Panc1 (cell line): ENCODE data around the gene ROBO2. TPM values are rescaled to one million over a fixed set of nuclear protein-coding genes. Genes with fewer than 3 reads are reported as not detected.

Experiments
- ATAC-seq: fragments of 200-7000 bp; cut with Tn5 transposase; 2 replicates; pipeline ENCODE4 v1.9.1; 2020; ENCODE audit warnings: mild to moderate bottlenecking, moderate library complexity
- BruUV-seq: library from RNA; stranded (reverse); fragments of 400-500 nt; replicated peaks from 2 replicates; lab custom pipeline; 2021; lab: Mats Ljungman, UMichigan
- CTCF ChIA-PET: fragments of 300-600 bp; sonication (Branson Sonifier 250); formaldehyde crosslinking; loops from one replicate; lab custom pipeline; 2022; ENCODE audit warnings: antibody characterized with exemption; lab: Charles Lee
- POLR2A ChIA-PET: fragments of 300-600 bp; sonication (Branson Sonifier 250); formaldehyde crosslinking; loops from one replicate; lab custom pipeline; 2022; ENCODE audit warnings: antibody characterized with exemption; lab: Charles Lee
- DNase-seq: peaks from one replicate; pipeline ENCODE4 v3.0.0-alpha.2; 2010; ENCODE audit warnings: low read depth, low spot score
- H3K27ac ChIP-seq: 2 replicates; pipeline ENCODE4 v1.5.1; 2011; ENCODE audit warnings: mild to moderate bottlenecking, low read length, inconsistent platforms
- H3K27me3 ChIP-seq: fragments of 200-500 bp; sonication (Bioruptor generic); 2 replicates; pipeline ENCODE4 v1.6.0; 2014; ENCODE audit warnings: low read length, inconsistent platforms; ENCODE audit not compliant: control insufficient read depth, insufficient read depth
- H3K36me3 ChIP-seq: fragments of 200-500 bp; sonication (Bioruptor generic); 2 replicates; pipeline ENCODE4 v1.5.1; 2014; ENCODE audit warnings: inconsistent platforms, mild to moderate bottlenecking, low read length, moderate library complexity; ENCODE audit not compliant: control insufficient read depth, insufficient read depth
- H3K4me1 ChIP-seq: 2 replicates; pipeline ENCODE4 v1.5.1; 2011; ENCODE audit warnings: inconsistent platforms, mild to moderate bottlenecking, low read length, moderate library complexity; ENCODE audit not compliant: control insufficient read depth, insufficient read depth
- H3K4me3 ChIP-seq, 2 experiments: 2 replicates each; pipeline ENCODE4 v1.5.1; 2011 to 2012; ENCODE audit warnings: low read depth in 2 of 2, low read length in 2 of 2, mild to moderate bottlenecking in 2 of 2, inconsistent platforms in 1 of 2, moderate library complexity in 1 of 2
- H3K9me3 ChIP-seq: fragments of 200-500 bp; sonication (Bioruptor generic); 2 replicates; pipeline ENCODE4 v1.5.1; 2014; ENCODE audit warnings: low read depth, mild to moderate bottlenecking, inconsistent platforms, low read length, moderate library complexity; ENCODE audit not compliant: control insufficient read depth, insufficient read depth
- POLR2AphosphoS5 ChIP-seq: IDR thresholded peaks from 2 replicates; pipeline ENCODE4 v1.6.1; 2012; ENCODE audit warnings: mild to moderate bottlenecking, low read depth, low read length, moderate library complexity
- SIN3A ChIP-seq: IDR thresholded peaks from 2 replicates; pipeline ENCODE4 v1.6.1; 2012; ENCODE audit warnings: low read depth, mild to moderate bottlenecking, low read length, moderate library complexity, borderline replicate concordance; ENCODE audit not compliant: insufficient read depth
- TCF7L2 ChIP-seq: IDR thresholded peaks from 2 replicates; pipeline ENCODE4 v1.6.1; 2011; ENCODE audit warnings: mild to moderate bottlenecking, low read depth, low read length, inconsistent platforms
- in situ Hi-C: cut with HindIII; loops from 2 replicates; pipeline ENCODE4 v1.10.0; 2016; ENCODE audit warnings: low sequenced_read_pairs, low pct_unique_long_range_greater_than_20kb
- intact Hi-C: fragments of 100-400 bp; cut with micrococcal nuclease; formaldehyde crosslinking; loops from one replicate; pipeline ENCODE4 v1.10.0; 2022; ENCODE audit not compliant: unreplicated experiment
- total RNA-seq: library from RNA; stranded (reverse); gene quantifications from one replicate; pipeline ENCODE4 v1.2.1, GENCODE V29; 2021; ENCODE audit not compliant: unreplicated experiment
- TF ChIP-seq, protein P1 (sequence below), 2 experiments: IDR thresholded peaks; 2 replicates each; pipeline ENCODE4 v1.6.1; 2011 to 2012; ENCODE audit warnings: low read depth in 2 of 2, control low read depth in 1 of 2, low read length in 1 of 2, mild to moderate bottlenecking in 1 of 2, moderate library complexity in 1 of 2; ENCODE audit not compliant: insufficient read depth in 1 of 2
- TF ChIP-seq, protein P2 (sequence below): fragments of 450-650 bp; IDR thresholded peaks from 2 replicates; pipeline ENCODE4 v1.5.1; 2017; ENCODE audit warnings: mild to moderate bottlenecking

Gene ROBO2
- total RNA-seq, 1 experiment from 2014 or later = 1.3 TPM

DNA sequence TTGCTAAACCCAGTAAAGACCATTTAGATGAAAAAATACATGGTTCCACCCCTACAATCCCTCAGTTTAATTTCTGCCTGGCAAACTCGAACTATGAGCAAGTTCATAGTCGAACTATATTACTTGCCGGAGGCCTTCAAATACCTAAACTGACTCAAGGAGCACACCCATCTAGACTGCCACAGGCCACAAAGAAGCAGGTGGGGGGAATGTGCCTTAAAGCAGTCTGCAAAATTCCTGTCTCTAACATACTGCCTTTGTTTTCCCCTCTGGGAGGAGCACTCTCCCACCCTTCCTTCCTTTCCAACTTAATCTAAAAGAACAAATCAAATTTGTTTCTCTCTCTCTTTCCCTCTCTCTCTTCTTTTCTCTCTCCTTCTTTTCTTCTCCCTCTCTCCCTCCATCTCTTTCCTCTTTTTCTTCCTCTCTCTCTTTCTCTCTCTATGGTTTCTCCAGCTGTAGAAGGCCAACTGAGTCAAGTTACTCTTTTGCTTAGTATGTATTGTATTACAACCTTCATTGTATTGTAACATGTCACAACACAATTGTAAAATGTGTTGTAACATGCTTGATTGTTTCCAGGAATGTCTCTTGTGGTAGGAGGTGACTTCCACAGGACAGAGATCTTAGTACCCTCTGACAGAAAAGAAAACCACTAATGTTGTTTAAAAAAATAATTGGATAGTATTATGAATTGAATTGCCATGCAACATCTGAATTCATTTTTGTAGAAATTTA, 496.3 kb downstream of the ROBO2 start:
- no TSS peak for BruUV-seq
- intact Hi-C loops = no loop called here
- no peak for DNase-seq
- no peaks in the 10 kb centered on the region for H3K9me3 ChIP-seq
- no peak overlapping the region for H3K27ac ChIP-seq
- no peaks in the 10 kb centered on the region for H3K4me1 ChIP-seq
- no peak overlapping the region for H3K4me3 ChIP-seq
- CTCF ChIA-PET = no interaction called here
- ATAC-seq = no peak
- POLR2A ChIA-PET = no interaction called here
- H3K36me3 ChIP-seq = no peaks in the 10 kb centered on the region
- H3K27me3 ChIP-seq = no peaks in the 10 kb centered on the region
- in situ Hi-C loops = no loop called here
- no peak for TF ChIP-seq POLR2AphosphoS5
- no peak for TF ChIP-seq SIN3A
- TF ChIP-seq, protein P1, sequence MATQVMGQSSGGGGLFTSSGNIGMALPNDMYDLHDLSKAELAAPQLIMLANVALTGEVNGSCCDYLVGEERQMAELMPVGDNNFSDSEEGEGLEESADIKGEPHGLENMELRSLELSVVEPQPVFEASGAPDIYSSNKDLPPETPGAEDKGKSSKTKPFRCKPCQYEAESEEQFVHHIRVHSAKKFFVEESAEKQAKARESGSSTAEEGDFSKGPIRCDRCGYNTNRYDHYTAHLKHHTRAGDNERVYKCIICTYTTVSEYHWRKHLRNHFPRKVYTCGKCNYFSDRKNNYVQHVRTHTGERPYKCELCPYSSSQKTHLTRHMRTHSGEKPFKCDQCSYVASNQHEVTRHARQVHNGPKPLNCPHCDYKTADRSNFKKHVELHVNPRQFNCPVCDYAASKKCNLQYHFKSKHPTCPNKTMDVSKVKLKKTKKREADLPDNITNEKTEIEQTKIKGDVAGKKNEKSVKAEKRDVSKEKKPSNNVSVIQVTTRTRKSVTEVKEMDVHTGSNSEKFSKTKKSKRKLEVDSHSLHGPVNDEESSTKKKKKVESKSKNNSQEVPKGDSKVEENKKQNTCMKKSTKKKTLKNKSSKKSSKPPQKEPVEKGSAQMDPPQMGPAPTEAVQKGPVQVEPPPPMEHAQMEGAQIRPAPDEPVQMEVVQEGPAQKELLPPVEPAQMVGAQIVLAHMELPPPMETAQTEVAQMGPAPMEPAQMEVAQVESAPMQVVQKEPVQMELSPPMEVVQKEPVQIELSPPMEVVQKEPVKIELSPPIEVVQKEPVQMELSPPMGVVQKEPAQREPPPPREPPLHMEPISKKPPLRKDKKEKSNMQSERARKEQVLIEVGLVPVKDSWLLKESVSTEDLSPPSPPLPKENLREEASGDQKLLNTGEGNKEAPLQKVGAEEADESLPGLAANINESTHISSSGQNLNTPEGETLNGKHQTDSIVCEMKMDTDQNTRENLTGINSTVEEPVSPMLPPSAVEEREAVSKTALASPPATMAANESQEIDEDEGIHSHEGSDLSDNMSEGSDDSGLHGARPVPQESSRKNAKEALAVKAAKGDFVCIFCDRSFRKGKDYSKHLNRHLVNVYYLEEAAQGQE (IDR thresholded peaks at IDR 0.05; ENCODE audit: insufficient read depth in 1 of 2, low read depth in 2 of 2, low read length in 1 of 2) = no peak
- TF ChIP-seq TCF7L2 = no peak
- TF ChIP-seq, protein P2, sequence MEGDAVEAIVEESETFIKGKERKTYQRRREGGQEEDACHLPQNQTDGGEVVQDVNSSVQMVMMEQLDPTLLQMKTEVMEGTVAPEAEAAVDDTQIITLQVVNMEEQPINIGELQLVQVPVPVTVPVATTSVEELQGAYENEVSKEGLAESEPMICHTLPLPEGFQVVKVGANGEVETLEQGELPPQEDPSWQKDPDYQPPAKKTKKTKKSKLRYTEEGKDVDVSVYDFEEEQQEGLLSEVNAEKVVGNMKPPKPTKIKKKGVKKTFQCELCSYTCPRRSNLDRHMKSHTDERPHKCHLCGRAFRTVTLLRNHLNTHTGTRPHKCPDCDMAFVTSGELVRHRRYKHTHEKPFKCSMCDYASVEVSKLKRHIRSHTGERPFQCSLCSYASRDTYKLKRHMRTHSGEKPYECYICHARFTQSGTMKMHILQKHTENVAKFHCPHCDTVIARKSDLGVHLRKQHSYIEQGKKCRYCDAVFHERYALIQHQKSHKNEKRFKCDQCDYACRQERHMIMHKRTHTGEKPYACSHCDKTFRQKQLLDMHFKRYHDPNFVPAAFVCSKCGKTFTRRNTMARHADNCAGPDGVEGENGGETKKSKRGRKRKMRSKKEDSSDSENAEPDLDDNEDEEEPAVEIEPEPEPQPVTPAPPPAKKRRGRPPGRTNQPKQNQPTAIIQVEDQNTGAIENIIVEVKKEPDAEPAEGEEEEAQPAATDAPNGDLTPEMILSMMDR = no peak

DNA sequence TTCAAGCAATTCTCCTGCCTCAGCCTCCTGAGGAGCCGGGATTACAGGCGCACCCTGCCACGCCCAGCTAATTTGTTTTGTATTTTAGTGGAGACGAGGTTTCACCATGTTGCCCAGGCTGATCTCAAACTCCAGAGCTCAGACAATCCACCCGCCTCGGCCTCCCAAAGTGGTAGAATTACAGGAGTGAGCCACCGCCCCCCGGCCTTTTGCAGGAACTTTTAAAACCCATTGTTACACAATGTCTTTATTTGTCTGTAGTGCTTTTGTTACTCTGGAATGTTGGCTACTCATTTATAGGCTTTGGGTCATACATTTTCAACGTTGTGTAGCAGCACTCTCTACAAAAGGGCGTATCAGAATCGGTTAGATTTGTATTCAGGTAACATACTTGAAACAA, 499.1 kb downstream of the ROBO2 start:
- no TSS peak for BruUV-seq
- TF ChIP-seq TCF7L2 = no peak
- TF ChIP-seq POLR2AphosphoS5 = no peak
- TF ChIP-seq, protein P1 (IDR thresholded peaks at IDR 0.05; ENCODE audit: insufficient read depth in 1 of 2, low read depth in 2 of 2, low read length in 1 of 2) = no peak
- TF ChIP-seq, protein P2 = no peak
- TF ChIP-seq SIN3A = no peak
- no peak overlapping the region for H3K4me3 ChIP-seq
- ATAC-seq (no peak), DNase-seq (no peak)
- no peaks in the 10 kb centered on the region for H3K4me1 ChIP-seq
- H3K27me3 ChIP-seq = no peaks in the 10 kb centered on the region
- ChIA-PET CTCF (no interaction called here), POLR2A (no interaction called here)
- no peak overlapping the region for H3K27ac ChIP-seq
- in situ Hi-C loops = no loop called here
- H3K36me3 ChIP-seq = no peaks in the 10 kb centered on the region
- intact Hi-C loops = no loop called here
- H3K9me3 ChIP-seq = no peaks in the 10 kb centered on the region
